Measurements from ENCODE around the gene LTV1. TPM values are rescaled to one million over a fixed set of nuclear protein-coding genes. Genes with fewer than 3 reads are reported as not detected.

Gene LTV1
- total and polyA plus RNA-seq, 2 of the 4 experiments (the other 2 are of a cell fraction) = 11.1 to 19.0 TPM

GRCh38 chr6:143884216-143884900, 41.2 kb downstream of the LTV1 start:
- Histone ChIP-seq H3K14ac (replicated peaks; ENCODE audit: low read depth, low read length) (no peak overlapping the region), H4K8ac (ENCODE audit: low read depth in 2 of 2, low read length in 2 of 2) (no peak overlapping the region), H2AFZ (replicated peaks; ENCODE audit: low read length, poor library complexity) (no peak overlapping the region), H4K20me1 (ENCODE audit: insufficient read depth, low read length) (no peaks in the 10 kb centered on the region), H3K4me1 (ENCODE audit: control insufficient read depth, insufficient read depth, low read length) (no peaks in the 10 kb centered on the region), H2AK9ac (replicated peaks; ENCODE audit: low read depth, low read length, poor library complexity) (no peak overlapping the region), H3K9me1 (ENCODE audit: insufficient read depth, low read length) (no peaks in the 10 kb centered on the region), H3K23ac (ENCODE audit: low read depth, low read length) (no peak overlapping the region), H3K9ac (ENCODE audit: low read depth, low read length) (no peak overlapping the region), H3K27ac (ENCODE audit: insufficient read depth, low read length) (no peak overlapping the region), H3K4me2 (ENCODE audit: low read depth, low read length) (no peak overlapping the region), H2BK15ac (ENCODE audit: low read depth, low read length) (no peak overlapping the region), H4K5ac (ENCODE audit: low read depth, low read length) (no peak overlapping the region), H3K4ac (ENCODE audit: low read depth, low read length) (no peak overlapping the region), H4K91ac (ENCODE audit: insufficient read depth, low read depth, low read length) (no peak overlapping the region), H3K79me1 (ENCODE audit: low read depth in 1 of 2, low read length in 2 of 2) (no peaks in the 10 kb centered on the region), H2BK120ac (ENCODE audit: low read depth, low read length) (no peak overlapping the region), H3K4me3 (ENCODE audit: insufficient read depth, low read depth, low read length) (no peak overlapping the region), H2AK5ac (ENCODE audit: low read depth, low read length) (no peak overlapping the region), H3K56ac (ENCODE audit: extremely low read depth, insufficient read depth, low read length) (no peak overlapping the region), H3K9me3 (ENCODE audit: control insufficient read depth, insufficient read depth, low read length) (no peaks in the 10 kb centered on the region), H2BK20ac (ENCODE audit: low read depth, low read length) (no peak overlapping the region), H2BK5ac (ENCODE audit: low read depth, low read length, poor library complexity, severe bottlenecking) (no peak overlapping the region), H3K18ac (ENCODE audit: low read depth, low read length) (no peak overlapping the region), H3K27me3 (ENCODE audit: control insufficient read depth, insufficient read depth, low read length) (no peaks in the 10 kb centered on the region), H3K36me3 (ENCODE audit: control insufficient read depth, insufficient read depth, low read length) (no peaks in the 10 kb centered on the region)
- ChIA-PET POLR2A (ENCODE audit: unreplicated experiment) (no interaction called here), CTCF (interaction anchor here (1.0 kb wide), 1 partner anchor 129 kb away, joined by 3 read pairs; no protein-coding TSS in a partner anchor)
- in situ Hi-C loops (cut with MboI; ENCODE audit: low sequenced_read_pairs) = no loop called here
- peak; percentile 32 for DNase-seq
- intact Hi-C loops (cut with micrococcal nuclease) = no loop called here
- no TSS peak for BruUV-seq (replicated peaks)
- no peak for TF ChIP-seq RAD21 (IDR thresholded peaks at IDR 0.05; ENCODE audit: low read length)
- ATAC-seq (ENCODE audit: low read depth) = no peak
- 16% methylated on average over 2 of the region's 7 CpGs; no CpG with 5 or more reads in 1 of the 2 experiments for WGBS, 2 experiments (ENCODE audit: extremely low coverage in 2 of 2, insufficient read length in 1 of 2)
- dilution Hi-C loops (cut with HindIII; ENCODE audit: low sequenced_read_pairs, unreplicated experiment) = no loop called here

All from IMR-90 (cell line).